ENCODE measurements around the gene NOL3. TPM values are rescaled to one million over a fixed set of nuclear protein-coding genes. Genes with fewer than 3 reads are reported as not detected.

The NOL3 gene
- total RNA-seq, 1 donor from 2014 or later, result 53.5 TPM

DNA sequence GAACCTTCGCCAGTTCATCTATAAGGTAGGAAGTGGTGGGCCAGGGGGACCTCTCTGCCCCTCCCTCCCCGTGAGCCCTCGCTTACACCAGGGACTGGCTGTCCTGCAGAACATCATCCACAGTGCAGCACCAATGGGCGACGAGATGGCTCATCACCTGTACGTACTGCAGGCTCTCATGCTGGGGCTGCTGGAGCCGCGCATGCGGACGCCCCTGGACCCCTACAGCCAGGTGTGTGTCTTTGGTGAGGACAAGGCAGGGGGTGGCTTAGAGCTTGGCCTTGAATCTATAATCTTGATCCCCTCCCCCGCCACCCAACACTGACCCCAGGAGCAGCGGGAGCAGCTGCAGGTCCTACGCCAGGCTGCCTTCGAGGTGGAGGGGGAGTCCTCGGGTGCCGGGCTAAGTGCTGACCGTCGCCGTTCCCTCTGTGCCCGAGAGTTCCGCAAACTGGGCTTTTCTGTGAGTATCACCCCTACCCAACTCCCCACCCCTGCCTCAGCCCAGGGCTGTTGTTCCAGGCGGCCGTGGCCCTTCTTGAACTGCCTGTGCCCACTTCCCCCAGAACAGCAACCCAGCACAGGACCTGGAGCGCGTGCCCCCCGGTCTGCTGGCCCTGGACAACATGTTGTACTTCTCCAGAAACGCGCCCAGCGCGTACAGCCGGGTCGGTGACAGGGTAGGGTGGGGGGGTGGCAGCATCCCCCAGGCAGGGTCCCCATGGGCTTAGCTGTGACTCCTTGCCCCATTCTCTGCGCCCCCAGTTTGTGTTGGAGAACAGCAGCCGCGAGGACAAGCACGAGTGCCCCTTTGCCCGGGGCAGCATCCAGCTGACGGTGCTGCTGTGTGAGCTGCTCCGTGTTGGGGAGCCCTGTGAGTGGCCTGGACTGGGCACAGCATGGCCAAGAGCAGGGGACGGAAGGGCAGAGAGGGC, 31.3 kb downstream of the NOL3 start:
- intact Hi-C loops (cut with micrococcal nuclease), result no loop called here

DNA sequence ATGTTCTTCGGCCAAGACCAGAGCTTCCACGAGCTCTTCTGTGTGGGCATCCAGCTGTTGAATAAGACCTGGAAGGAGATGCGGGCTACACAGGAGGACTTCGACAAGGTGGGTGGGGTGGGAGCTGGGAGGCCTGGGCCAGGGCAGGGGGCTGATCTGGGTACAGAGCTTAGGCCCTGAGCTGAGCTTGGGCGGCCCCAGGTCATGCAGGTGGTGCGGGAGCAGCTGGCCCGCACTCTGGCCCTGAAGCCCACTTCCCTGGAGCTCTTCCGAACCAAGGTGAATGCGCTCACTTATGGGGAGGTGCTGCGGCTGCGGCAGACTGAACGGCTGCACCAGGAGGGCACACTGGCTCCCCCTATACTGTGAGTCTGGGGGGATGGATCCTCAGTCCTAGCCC, 32.1 kb downstream of the NOL3 start:
- intact Hi-C loops (cut with micrococcal nuclease), result no loop called here

DNA sequence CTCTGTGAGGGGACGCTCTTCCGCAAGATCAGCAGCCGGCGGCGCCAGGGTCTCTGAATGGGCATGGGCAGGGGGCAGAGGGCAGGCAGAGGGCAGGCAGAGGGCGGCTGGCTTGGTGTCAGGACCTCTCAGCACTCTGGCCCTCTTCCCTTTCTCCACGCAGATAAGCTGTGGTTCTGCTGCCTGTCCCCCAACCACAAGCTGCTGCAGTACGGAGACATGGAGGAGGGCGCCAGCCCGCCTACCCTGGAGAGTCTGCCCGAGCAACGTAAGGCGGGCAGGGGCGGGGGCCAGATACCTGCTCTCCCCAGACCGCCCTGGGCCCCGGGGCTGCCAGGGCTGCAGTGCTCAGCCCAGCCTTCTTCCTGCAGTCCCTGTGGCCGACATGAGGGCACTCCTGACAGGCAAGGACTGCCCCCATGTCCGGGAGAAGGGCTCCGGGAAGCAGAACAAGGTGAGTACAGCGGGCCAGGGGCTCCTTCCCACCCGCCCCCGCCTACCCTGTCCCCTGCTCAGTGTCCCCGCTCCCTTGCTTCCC, 32.7 kb downstream of the NOL3 start:
- intact Hi-C loops (cut with micrococcal nuclease), result no loop called here

- intact Hi-C loops (cut with micrococcal nuclease), result no loop called here
These were observed 33.7 kb downstream of the NOL3 start for GRCh38 chr16:67204076-67204475.

DNA sequence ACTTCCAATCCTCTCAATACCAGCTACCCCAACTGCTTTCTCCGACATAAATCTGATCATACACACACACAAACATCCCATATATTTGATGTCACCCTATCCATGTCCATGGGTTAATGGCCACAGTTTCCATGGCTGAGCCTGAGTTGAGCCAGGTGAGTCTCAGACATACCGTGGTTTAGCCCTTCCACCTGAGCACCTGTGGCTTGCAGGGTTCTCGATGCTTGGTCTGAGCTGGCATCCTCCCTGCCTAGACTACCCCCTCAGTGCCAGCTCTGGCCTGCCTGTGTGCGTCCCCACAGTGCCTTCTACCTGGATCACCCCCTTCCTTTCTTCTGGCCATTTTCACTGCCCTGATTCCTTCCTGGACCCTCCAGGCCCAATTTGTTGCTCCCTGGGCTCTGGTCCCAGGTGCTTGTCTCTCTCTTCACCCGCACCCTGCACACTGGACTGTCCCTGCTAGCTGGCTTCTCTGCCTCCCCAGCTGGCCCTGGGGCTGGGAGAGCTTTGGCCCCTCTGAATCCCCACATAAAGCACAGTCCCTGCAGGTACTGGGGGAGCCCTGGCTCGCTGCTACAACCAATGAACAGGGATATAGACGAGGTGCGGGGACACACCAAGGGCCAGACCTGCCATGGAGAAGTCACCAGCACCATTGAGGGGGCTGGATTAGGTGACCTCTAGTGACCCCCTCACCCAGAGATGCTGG, 35.9 kb downstream of the NOL3 start:
- intact Hi-C loops (cut with micrococcal nuclease), result loop anchor here (1.0 kb wide), 1 partner anchor 12 kb away; no protein-coding TSS in a partner anchor

- intact Hi-C loops (cut with micrococcal nuclease), result loop anchor here (1.0 kb wide), 1 partner anchor 11 kb away; no protein-coding TSS in a partner anchor
These were observed 36.5 kb downstream of the NOL3 start for GRCh38 chr16:67206838-67207248.

- intact Hi-C loops (cut with micrococcal nuclease), result no loop called here
These were observed 37.1 kb downstream of the NOL3 start for GRCh38 chr16:67207249-67208091.

- intact Hi-C loops (cut with micrococcal nuclease), result no loop called here
These were observed 38.0 kb downstream of the NOL3 start for GRCh38 chr16:67208154-67208896.

DNA sequence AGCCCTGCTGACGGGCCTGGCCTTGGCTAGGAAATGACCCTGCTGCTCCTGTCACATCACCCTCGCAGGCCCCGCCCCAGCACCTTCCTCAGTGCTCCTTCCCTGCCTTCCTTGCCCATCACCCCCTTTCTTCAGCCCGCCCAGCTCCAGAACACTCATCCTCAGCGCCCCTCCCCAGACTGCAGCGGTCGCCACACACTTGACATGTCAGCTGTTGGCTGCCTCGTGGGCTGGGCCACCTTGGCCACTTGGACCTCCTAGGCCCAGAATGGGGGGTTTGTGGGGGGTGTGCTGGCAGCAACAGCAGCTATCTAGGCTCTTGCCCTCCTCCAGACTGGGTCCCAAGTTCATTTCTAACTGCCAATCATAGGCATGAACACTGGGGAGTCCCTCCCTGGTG, 39.2 kb downstream of the NOL3 start:
- intact Hi-C loops (cut with micrococcal nuclease), result no loop called here

DNA sequence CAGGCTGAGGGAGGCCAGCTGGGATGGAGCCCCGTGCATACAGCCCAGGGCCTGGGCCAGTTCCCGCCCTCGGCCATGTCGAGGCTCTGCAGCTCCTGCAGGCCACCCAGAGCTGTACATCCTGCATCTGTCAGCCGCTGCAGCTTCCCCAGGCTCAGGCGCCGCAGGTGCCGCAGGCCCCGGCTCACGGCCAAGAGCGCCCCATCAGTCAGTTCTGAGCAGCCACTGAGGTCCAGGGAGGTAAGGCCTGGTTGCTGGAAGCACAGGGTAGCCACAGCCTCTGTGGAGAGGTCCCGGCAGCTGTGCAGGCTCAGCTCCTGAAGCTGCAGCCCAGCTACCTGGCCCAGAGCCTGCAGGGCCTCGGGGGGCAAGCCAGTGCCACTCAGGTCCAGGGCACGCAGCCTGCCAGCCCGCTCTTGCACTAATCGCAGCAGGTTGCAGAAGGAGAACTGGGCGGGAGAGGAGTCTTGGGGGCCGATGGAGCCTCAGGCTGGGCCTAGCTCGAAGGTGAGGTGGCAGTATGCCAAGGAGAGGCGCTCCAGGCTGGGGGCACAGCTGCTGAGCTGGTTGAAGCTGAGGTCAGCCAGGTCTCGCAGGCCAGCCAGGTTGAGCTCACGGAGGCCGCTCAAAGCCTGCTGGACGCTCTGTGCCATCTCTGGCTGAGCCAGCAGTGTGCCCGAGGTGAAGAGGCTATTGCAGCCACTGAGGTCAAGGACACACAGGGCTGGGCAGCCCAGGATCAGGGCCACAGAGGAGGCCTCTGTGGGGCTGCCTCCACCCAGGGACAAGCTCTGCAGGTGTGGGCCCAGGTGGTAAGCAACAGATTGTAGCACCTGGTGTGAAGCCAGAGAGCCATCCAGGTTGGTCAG, 40.0 kb downstream of the NOL3 start:
- intact Hi-C loops (cut with micrococcal nuclease), result no loop called here

GRCh38 chr16:67211674-67212073, 41.3 kb downstream of the NOL3 start:
- intact Hi-C loops (cut with micrococcal nuclease), result no loop called here

- intact Hi-C loops (cut with micrococcal nuclease), result no loop called here
These were observed 42.4 kb downstream of the NOL3 start for GRCh38 chr16:67212766-67213165.

GRCh38 chr16:67213197-67214019, 43.1 kb downstream of the NOL3 start:
- intact Hi-C loops (cut with micrococcal nuclease), result no loop called here

GRCh38 chr16:67215706-67216105, 45.4 kb downstream of the NOL3 start:
- intact Hi-C loops (cut with micrococcal nuclease), result no loop called here

DNA sequence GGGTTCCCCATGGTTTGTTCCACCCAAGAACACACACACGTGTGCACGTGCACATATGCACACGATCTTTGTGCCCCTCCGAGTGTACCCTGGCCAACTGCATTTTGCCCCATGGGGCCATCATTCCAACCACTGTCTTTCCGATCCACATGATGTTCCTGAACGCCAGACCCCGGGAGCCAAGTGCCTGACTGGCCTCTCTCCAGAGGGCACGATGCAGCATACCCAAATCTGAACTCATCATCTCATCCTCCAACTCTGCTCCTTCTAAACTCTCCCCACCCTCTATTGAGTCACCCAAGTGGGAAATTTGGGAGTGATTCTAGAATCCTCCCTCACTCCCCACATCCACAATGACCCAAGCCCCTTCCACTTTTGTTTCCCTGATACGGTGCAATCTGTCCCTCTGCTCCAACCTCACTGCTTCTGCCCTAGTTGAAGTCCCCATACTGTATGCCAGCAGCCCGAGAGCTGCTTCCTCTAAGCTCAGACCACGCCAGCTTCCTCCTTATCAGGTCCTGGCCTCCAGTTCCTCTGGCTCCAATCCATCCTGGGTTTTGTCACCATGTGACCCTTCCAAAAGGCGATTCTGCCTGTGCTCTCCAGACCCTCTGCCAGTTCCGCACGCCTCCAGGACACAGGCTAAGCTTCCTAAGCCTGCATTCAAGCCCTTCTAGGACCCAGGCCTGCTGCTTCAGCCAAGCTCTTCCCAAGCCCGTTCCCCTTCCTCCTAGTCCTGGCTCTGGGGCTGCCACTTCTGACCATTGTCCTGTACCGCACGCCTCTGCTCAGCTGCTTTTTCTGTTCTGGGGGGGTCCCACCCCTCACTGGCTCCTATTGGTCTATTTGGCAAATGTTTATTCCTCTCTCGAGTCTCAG, 46.5 kb downstream of the NOL3 start:
- intact Hi-C loops (cut with micrococcal nuclease), result no loop called here

- intact Hi-C loops (cut with micrococcal nuclease), result no loop called here
These were observed 53.7 kb downstream of the NOL3 start for GRCh38 chr16:67223992-67224391.
